SK-N-SH (cell line): ENCODE measurements around the gene MIA. TPM values are rescaled to one million over a fixed set of nuclear protein-coding genes. Genes with fewer than 3 reads are reported as not detected.

Source experiments
- CTCF ChIA-PET: fragments of 300-600, 350-600 bp; formaldehyde crosslinking; extraction: SDS; loops from one replicate; lab custom pipeline; 2021; lab: Yijun Ruan, JAX
- POLR2A ChIA-PET: fragments of 350-600 bp; sonication (Branson Sonifier 250); formaldehyde crosslinking; extraction: SDS; loops from one replicate; lab custom pipeline; 2020; ENCODE audit warnings: antibody characterized with exemption, inconsistent platforms; lab: Yijun Ruan, JAX
- DNase-seq: peaks from one replicate; pipeline ENCODE4 v3.0.0; 2012
- H2AFZ ChIP-seq: fragments of 200-600 bp; sonication (generic); 2 replicates; pipeline ENCODE4 v1.8.1; 2016; ENCODE audit warnings: antibody characterized with exemption, mild to moderate bottlenecking, low read depth
- H3F3A ChIP-seq: fragments of 200-600 bp; sonication (generic); replicated peaks from 2 replicates; pipeline ENCODE3; 2016; ENCODE audit warnings: antibody characterized with exemption, mild to moderate bottlenecking; ENCODE audit not compliant: insufficient read depth
- H3K27ac ChIP-seq, 2 experiments: fragments of 200-500 bp in 1 of 2; fragments of 200-600 bp in 1 of 2; sonication (Bioruptor generic) in 1 of 2; sonication (generic), shearing (Covaris generic) in 1 of 2; 2 replicates each; pipeline versions ENCODE4 v1.5.1 to v1.6.1; 2014 to 2016; ENCODE audit warnings: low read depth in 2 of 2, inconsistent platforms in 1 of 2, low read length in 1 of 2, mild to moderate bottlenecking in 1 of 2, mixed read lengths in 1 of 2
- H3K27me3 ChIP-seq: fragments of 200-600 bp; sonication (generic), shearing (Covaris generic); 2 replicates; pipeline ENCODE4 v1.6.1; 2016; ENCODE audit warnings: mixed run types; ENCODE audit not compliant: insufficient read depth
- H3K36me3 ChIP-seq, 2 experiments: fragments of 200-500 bp in 1 of 2; fragments of 200-600 bp in 1 of 2; sonication (Bioruptor generic) in 1 of 2; sonication (generic) in 1 of 2; replicated peaks in 1 of 2; 2 replicates each; pipeline versions ENCODE3 to v1.5.1; 2014 to 2016; ENCODE audit warnings: low read length in 1 of 2, mild to moderate bottlenecking in 1 of 2; ENCODE audit not compliant: insufficient read depth in 2 of 2, control insufficient read depth in 1 of 2
- H3K4me1 ChIP-seq, 2 experiments: fragments of 200-500 bp in 1 of 2; fragments of 200-600 bp in 1 of 2; sonication (Bioruptor generic) in 1 of 2; sonication (generic), shearing (Covaris generic) in 1 of 2; 2 replicates each; pipeline versions ENCODE4 v1.5.1 to v1.6.1; 2014 to 2016; ENCODE audit warnings: low read depth in 1 of 2, low read length in 1 of 2, mixed run types in 1 of 2; ENCODE audit not compliant: insufficient read depth in 2 of 2, control insufficient read depth in 1 of 2
- H3K4me2 ChIP-seq: fragments of 200-600 bp; sonication (generic), shearing (Covaris generic); 2 replicates; pipeline ENCODE4 v1.6.1; 2017; ENCODE audit warnings: mixed run types
- H3K4me3 ChIP-seq, 2 experiments: fragments of 200-500 bp in 1 of 2; fragments of 200-600 bp in 1 of 2; sonication (Bioruptor generic) in 1 of 2; sonication (generic), shearing (Covaris generic) in 1 of 2; 2 replicates each; pipeline versions ENCODE4 v1.5.1 to v1.8.1; 2014 to 2016; ENCODE audit warnings: low read depth in 2 of 2, inconsistent platforms in 1 of 2, low read length in 1 of 2, mild to moderate bottlenecking in 1 of 2, mixed read lengths in 1 of 2, moderate library complexity in 1 of 2
- H3K79me2 ChIP-seq: fragments of 200-600 bp; sonication (generic); 2 replicates; pipeline ENCODE4 v1.8.1; 2017; ENCODE audit warnings: mild to moderate bottlenecking; ENCODE audit not compliant: insufficient read depth
- H3K9ac ChIP-seq: fragments of 200-600 bp; sonication (generic); 2 replicates; pipeline ENCODE4 v1.6.1; 2017; ENCODE audit warnings: mixed run types
- H3K9me2 ChIP-seq: fragments of 200-600 bp; sonication (generic); 2 replicates; pipeline ENCODE4 v1.6.1; 2017; ENCODE audit warnings: mixed run types
- H3K9me3 ChIP-seq: fragments of 200-600 bp; sonication (generic); 2 replicates; pipeline ENCODE4 v1.6.1; 2017; ENCODE audit warnings: mixed run types, mild to moderate bottlenecking, moderate library complexity
- H4K20me1 ChIP-seq: fragments of 200-600 bp; sonication (generic); 2 replicates; pipeline ENCODE4 v1.6.1; 2017; ENCODE audit warnings: mild to moderate bottlenecking, mixed run types; ENCODE audit not compliant: insufficient read depth
- CHD2 ChIP-seq: fragments of 150-350 bp; IDR thresholded peaks from 2 replicates; pipeline ENCODE4 v1.6.1; 2018; ENCODE audit warnings: low read length; ENCODE audit not compliant: partially characterized antibody
- FOSL2 ChIP-seq: IDR thresholded peaks from 2 replicates; pipeline ENCODE4 v1.4.0; 2012; ENCODE audit warnings: low read depth, mild to moderate bottlenecking, moderate library complexity, borderline replicate concordance
- FOXJ3 ChIP-seq: sonication (generic); formaldehyde crosslinking; IDR thresholded peaks from 2 replicates; pipeline ENCODE4 v1.5.1; 2020; ENCODE audit warnings: mild to moderate bottlenecking, missing genetic modification reagents
- GATA2 ChIP-seq: sonication (generic); formaldehyde crosslinking; IDR thresholded peaks from 2 replicates; pipeline ENCODE4 v1.5.0; 2020; ENCODE audit warnings: mild to moderate bottlenecking, missing genetic modification reagents
- NFIC ChIP-seq: IDR thresholded peaks from 2 replicates; pipeline ENCODE4 v1.4.0; 2012; ENCODE audit warnings: borderline replicate concordance
- RAD21 ChIP-seq: IDR thresholded peaks from 2 replicates; pipeline ENCODE4 v1.6.1; 2012; ENCODE audit warnings: mild to moderate bottlenecking, low read length
- REST ChIP-seq: IDR thresholded peaks from 2 replicates; pipeline ENCODE4 v1.6.1; 2012; ENCODE audit warnings: mild to moderate bottlenecking, low read depth, low read length, moderate library complexity
- SIN3A ChIP-seq: IDR thresholded peaks from 2 replicates; pipeline ENCODE4 v1.6.1; 2012; ENCODE audit warnings: low read depth, mild to moderate bottlenecking, low read length, moderate library complexity, borderline replicate concordance
- TAF1 ChIP-seq: IDR thresholded peaks from 2 replicates; pipeline ENCODE4 v1.6.1; 2012; ENCODE audit warnings: low read depth, mild to moderate bottlenecking, low read length, moderate library complexity, borderline replicate concordance
- TEAD4 ChIP-seq: IDR thresholded peaks from 2 replicates; pipeline ENCODE4 v1.4.0; 2012; ENCODE audit warnings: mild to moderate bottlenecking, borderline replicate concordance; ENCODE audit not compliant: insufficient read depth
- WGBS: methylation state at CpG from one replicate; pipeline ENCODE4 v1.1.6; 2017; ENCODE audit warnings: low lambda C conversion rate; 5-methylcytosine and 5-hydroxymethylcytosine counted together
- polyA plus RNA-seq, 3 experiments: library from polyadenylated mRNA; depleted of rRNA; stranded (reverse); fragments of >200 nt; gene quantifications; 2 replicates each; pipeline ENCODE4 v1.2.3, GENCODE V29; 2012
- TF ChIP-seq, protein P1 (sequence below): IDR thresholded peaks from 2 replicates; pipeline ENCODE4 v1.4.0; 2012; ENCODE audit warnings: low read depth, borderline replicate concordance

The MIA gene
- polyA plus RNA-seq, 1 of the 3 experiments (the other 2 are of a cell fraction) = not detected

GRCh38 chr19:40762754-40763470 lies 12.4 kb upstream of the MIA start:
- Histone ChIP-seq H3K27me3 (no peaks in the 10 kb centered on the region), H3K79me2 (peaks cover 23% of the 10 kb centered on the region; the same call in 1 of the 2 replicates), H3K36me3 (peaks cover 36 to 64% of the 10 kb centered on the region in 2 experiments), H3K9ac (no peak overlapping the region), H3K9me2 (no peaks in the 10 kb centered on the region), H3F3A (peaks cover 7% of the 10 kb centered on the region), H3K9me3 (no peaks in the 10 kb centered on the region), H2AFZ (no peak overlapping the region), H4K20me1 (0 out of 2 replicates have a peak, but pooled peaks cover 5% of the 10 kb centered on the region), H3K4me3 (no peak overlapping the region), H3K4me2 (no peak overlapping the region), H3K4me1 (no peaks in the 10 kb centered on the region), H3K27ac (no peak overlapping the region)
- WGBS = 96% methylated on average over 17 of the region's 17 CpGs
- POLR2A ChIA-PET = no interaction called here
- TF ChIP-seq FOSL2 (no peak), CHD2 (no peak), TEAD4 (no peak), NFIC (no peak), RAD21 (no peak), TAF1 (no peak), REST (no peak), GATA2 (CRISPR knock-in tag) (no peak), SIN3A (no peak)
- CTCF ChIA-PET = no interaction called here
- DNase-seq = no peak

DNA sequence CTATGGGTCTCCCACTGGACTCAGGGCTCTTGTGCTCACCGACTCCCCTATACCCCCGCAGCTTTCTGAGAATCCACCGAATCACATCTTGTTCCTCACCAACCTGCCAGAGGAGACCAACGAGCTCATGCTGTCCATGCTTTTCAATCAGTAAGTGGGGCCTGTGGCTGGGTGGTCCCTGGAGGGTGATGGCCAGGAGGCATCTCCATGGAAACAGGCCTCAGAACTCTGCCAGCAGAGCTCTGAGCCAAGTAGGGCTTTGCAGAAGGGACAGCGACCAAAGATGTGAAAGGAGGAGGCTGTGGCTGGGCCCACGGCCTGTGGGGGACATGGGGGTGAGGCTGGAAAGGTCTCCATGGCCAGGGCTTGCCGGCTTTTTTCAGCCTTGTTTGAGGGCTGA lies 11.8 kb upstream of the MIA start:
- H4K20me1 ChIP-seq = no peaks in the 10 kb centered on the region
- H3K9ac ChIP-seq = no peak overlapping the region
- H3K4me1 ChIP-seq = no peaks in the 10 kb centered on the region
- H3K9me2 ChIP-seq = no peaks in the 10 kb centered on the region
- DNase-seq = no peak
- H3K79me2 ChIP-seq = peaks cover 17% of the 10 kb centered on the region; the same call in 1 of the 2 replicates
- peaks cover 4% of the 10 kb centered on the region for H3F3A ChIP-seq
- TF ChIP-seq FOXJ3 (CRISPR knock-in tag) = no peak
- TF ChIP-seq, protein P1, sequence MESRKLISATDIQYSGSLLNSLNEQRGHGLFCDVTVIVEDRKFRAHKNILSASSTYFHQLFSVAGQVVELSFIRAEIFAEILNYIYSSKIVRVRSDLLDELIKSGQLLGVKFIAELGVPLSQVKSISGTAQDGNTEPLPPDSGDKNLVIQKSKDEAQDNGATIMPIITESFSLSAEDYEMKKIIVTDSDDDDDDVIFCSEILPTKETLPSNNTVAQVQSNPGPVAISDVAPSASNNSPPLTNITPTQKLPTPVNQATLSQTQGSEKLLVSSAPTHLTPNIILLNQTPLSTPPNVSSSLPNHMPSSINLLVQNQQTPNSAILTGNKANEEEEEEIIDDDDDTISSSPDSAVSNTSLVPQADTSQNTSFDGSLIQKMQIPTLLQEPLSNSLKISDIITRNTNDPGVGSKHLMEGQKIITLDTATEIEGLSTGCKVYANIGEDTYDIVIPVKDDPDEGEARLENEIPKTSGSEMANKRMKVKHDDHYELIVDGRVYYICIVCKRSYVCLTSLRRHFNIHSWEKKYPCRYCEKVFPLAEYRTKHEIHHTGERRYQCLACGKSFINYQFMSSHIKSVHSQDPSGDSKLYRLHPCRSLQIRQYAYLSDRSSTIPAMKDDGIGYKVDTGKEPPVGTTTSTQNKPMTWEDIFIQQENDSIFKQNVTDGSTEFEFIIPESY = no peak
- WGBS = 92% methylated on average over 7 of the region's 7 CpGs
- H3K36me3 ChIP-seq = peaks cover 30 to 59% of the 10 kb centered on the region in 2 experiments
- H3K4me3 ChIP-seq = no peak overlapping the region
- ChIA-PET CTCF (no interaction called here), POLR2A (no interaction called here)
- H2AFZ ChIP-seq = no peak overlapping the region
- no peak overlapping the region for H3K4me2 ChIP-seq
- H3K27ac ChIP-seq = no peak overlapping the region
- H3K27me3 ChIP-seq = no peaks in the 10 kb centered on the region
- H3K9me3 ChIP-seq = no peaks in the 10 kb centered on the region
